HepG2 (cell line): Measurements from ENCODE around the gene TMEM235.

Experiments
- DPF2 ChIP-seq: sonication (generic); formaldehyde crosslinking; IDR thresholded peaks from 2 replicates; pipeline ENCODE4 v1.4.0; 2020; ENCODE audit warnings: mild to moderate bottlenecking, low read depth, missing genetic modification reagents, borderline replicate concordance
- KLF9 ChIP-seq: IDR thresholded peaks from 2 replicates; pipeline ENCODE4 v1.6.1; 2016; ENCODE audit warnings: low read depth
- NFE2L1 ChIP-seq: sonication (generic); formaldehyde crosslinking; IDR thresholded peaks from 2 replicates; pipeline ENCODE4 v1.4.0; 2020; ENCODE audit warnings: missing genetic modification reagents, mild to moderate bottlenecking, borderline replicate concordance
- ZFP37 ChIP-seq: sonication (generic); formaldehyde crosslinking; IDR thresholded peaks from 2 replicates; pipeline ENCODE4 v1.4.0; 2020; ENCODE audit warnings: missing genetic modification reagents, borderline replicate concordance
- ZNF30 ChIP-seq: sonication (generic); formaldehyde crosslinking; IDR thresholded peaks from 2 replicates; pipeline ENCODE4 v1.5.0; 2020; ENCODE audit warnings: mild to moderate bottlenecking, missing genetic modification reagents
- ZNF44 ChIP-seq: sonication (generic); formaldehyde crosslinking; IDR thresholded peaks from 2 replicates; pipeline ENCODE4 v1.5.1; 2020; ENCODE audit warnings: mild to moderate bottlenecking, missing genetic modification reagents
- ZNF446 ChIP-seq: sonication (generic); formaldehyde crosslinking; IDR thresholded peaks from 2 replicates; pipeline ENCODE4 v1.5.0; 2020; ENCODE audit warnings: mild to moderate bottlenecking, missing genetic modification reagents
- ZNF562 ChIP-seq: sonication (generic); formaldehyde crosslinking; IDR thresholded peaks from 2 replicates; pipeline ENCODE4 v1.8.0; 2022; ENCODE audit warnings: missing genetic modification reagents, borderline replicate concordance
- TF ChIP-seq, protein P1 (sequence below): sonication (generic); formaldehyde crosslinking; IDR thresholded peaks from 2 replicates; pipeline ENCODE4 v1.5.0; 2020; ENCODE audit warnings: mild to moderate bottlenecking, missing genetic modification reagents, moderate library complexity
- TF ChIP-seq, protein P2 (sequence below): IDR thresholded peaks from 2 replicates; pipeline ENCODE4 v1.6.1; 2012; ENCODE audit warnings: inconsistent platforms

DNA sequence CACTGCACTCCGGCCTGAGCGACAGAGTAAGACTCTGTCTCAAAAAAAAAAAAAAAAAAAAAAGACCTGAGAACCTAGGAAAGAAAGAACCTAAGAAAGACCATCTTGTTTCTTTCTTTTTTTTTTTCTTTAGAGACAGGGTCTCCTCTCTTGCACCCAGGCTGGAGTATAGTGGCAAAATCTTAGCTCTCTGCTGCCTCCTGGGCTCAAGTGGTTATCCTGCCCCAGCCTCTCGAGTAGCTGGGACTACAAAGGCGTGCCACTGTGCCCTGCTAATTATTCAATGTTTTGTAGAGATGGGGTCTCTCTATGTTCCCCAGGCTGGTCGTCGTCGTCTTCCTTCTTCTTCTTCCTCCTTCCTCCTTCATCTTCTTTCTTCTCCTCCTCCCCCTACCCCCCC lies 25.1 kb upstream of the TMEM235 start:
- no peak for TF ChIP-seq ZNF446 (CRISPR knock-in tag)
- no peak for TF ChIP-seq NFE2L1
- no peak for TF ChIP-seq ZNF30 (CRISPR knock-in tag)
- TF ChIP-seq KLF9 (CRISPR knock-in tag) = no peak
- no peak for TF ChIP-seq ZNF44 (CRISPR knock-in tag)
- TF ChIP-seq ZFP37 (CRISPR knock-in tag) = no peak
- no peak for TF ChIP-seq ZNF562 (CRISPR knock-in tag)
- no peak for TF ChIP-seq DPF2 (CRISPR knock-in tag)
- TF ChIP-seq, protein P1, sequence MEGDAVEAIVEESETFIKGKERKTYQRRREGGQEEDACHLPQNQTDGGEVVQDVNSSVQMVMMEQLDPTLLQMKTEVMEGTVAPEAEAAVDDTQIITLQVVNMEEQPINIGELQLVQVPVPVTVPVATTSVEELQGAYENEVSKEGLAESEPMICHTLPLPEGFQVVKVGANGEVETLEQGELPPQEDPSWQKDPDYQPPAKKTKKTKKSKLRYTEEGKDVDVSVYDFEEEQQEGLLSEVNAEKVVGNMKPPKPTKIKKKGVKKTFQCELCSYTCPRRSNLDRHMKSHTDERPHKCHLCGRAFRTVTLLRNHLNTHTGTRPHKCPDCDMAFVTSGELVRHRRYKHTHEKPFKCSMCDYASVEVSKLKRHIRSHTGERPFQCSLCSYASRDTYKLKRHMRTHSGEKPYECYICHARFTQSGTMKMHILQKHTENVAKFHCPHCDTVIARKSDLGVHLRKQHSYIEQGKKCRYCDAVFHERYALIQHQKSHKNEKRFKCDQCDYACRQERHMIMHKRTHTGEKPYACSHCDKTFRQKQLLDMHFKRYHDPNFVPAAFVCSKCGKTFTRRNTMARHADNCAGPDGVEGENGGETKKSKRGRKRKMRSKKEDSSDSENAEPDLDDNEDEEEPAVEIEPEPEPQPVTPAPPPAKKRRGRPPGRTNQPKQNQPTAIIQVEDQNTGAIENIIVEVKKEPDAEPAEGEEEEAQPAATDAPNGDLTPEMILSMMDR (CRISPR knock-in tag) = no peak
- TF ChIP-seq, protein P2, sequence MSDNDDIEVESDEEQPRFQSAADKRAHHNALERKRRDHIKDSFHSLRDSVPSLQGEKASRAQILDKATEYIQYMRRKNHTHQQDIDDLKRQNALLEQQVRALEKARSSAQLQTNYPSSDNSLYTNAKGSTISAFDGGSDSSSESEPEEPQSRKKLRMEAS = no peak
